Urinary bladder (tissue), 4 donors: ENCODE measurements around the gene VPS13C. TPM values are rescaled to one million over a fixed set of nuclear protein-coding genes. Genes with fewer than 3 reads are reported as not detected.

Experiments used
- DNase-seq: peaks from one replicate; pipeline ENCODE4 v3.0.0-alpha.2; 2015; ENCODE audit errors: extremely low spot score
- H3K27ac ChIP-seq: one replicate; pipeline ENCODE4 v1.5.1; 2013; ENCODE audit warnings: low read depth, mild to moderate bottlenecking, moderate library complexity
- H3K36me3 ChIP-seq: one replicate; pipeline ENCODE4 v1.6.1; 2013; ENCODE audit warnings: mild to moderate bottlenecking, moderate library complexity; ENCODE audit not compliant: insufficient read depth
- H3K4me1 ChIP-seq: one replicate; pipeline ENCODE4 v1.6.1; 2013; ENCODE audit warnings: mild to moderate bottlenecking, moderate library complexity; ENCODE audit not compliant: insufficient read depth
- H3K4me3 ChIP-seq: one replicate; pipeline ENCODE4 v1.5.1; 2013; ENCODE audit warnings: low read depth, low read length
- WGBS: extraction: QIAGEN DNeasy Blood & Tissue Kit; methylation state at CpG from one replicate; pipeline ENCODE4 v1.1.7; 2013; 5-methylcytosine and 5-hydroxymethylcytosine counted together
- polyA plus RNA-seq: library from polyadenylated mRNA; stranded (reverse); fragments of 200-250 nt; gene quantifications from one replicate; pipeline ENCODE4 v1.2.3, GENCODE V29; 2013
- total RNA-seq: library from RNA; depleted of rRNA; stranded (reverse); fragments of >200 nt; gene quantifications from one replicate; pipeline ENCODE4 v1.2.3, GENCODE V29; 2014
- donor health status: healthy with polysubstance abuse.
- donor health status: healthy.

Gene VPS13C
- total and polyA plus RNA-seq, 2 donors = 19.5 to 202 TPM

- WGBS = 97% methylated on average over 2 of the region's 2 CpGs
- Histone ChIP-seq H3K4me1 (no peaks in the 10 kb centered on the region), H3K4me3 (no peak overlapping the region), H3K27ac (no peak overlapping the region), H3K36me3 (peaks cover 4% of the 10 kb centered on the region)
- no peak for DNase-seq
Observed at GRCh38 chr15:61987824-61988223, 72.4 kb downstream of the VPS13C start.

GRCh38 chr15:61983081-61983480 lies 77.2 kb downstream of the VPS13C start:
- Histone ChIP-seq H3K4me1 (no peaks in the 10 kb centered on the region), H3K36me3 (peaks cover 3% of the 10 kb centered on the region)
- DNase-seq = no peak

GRCh38 chr15:61978225-61978624 lies 82.0 kb downstream of the VPS13C start:
- Histone ChIP-seq H3K4me1 (no peaks in the 10 kb centered on the region), H3K4me3 (no peak overlapping the region), H3K27ac (no peak overlapping the region), H3K36me3 (no peaks in the 10 kb centered on the region)
- DNase-seq = no peak
- WGBS = 95% methylated on average over 3 of the region's 3 CpGs

More at GRCh38 chr15:61983081-61983480, 77.2 kb downstream of the VPS13C start:
- H3K4me3 ChIP-seq = no peak overlapping the region
- 92% methylated on average over 3 of the region's 3 CpGs for WGBS
- no peak overlapping the region for H3K27ac ChIP-seq

- Histone ChIP-seq H3K4me1 (no peaks in the 10 kb centered on the region), H3K4me3 (no peak overlapping the region), H3K27ac (no peak overlapping the region), H3K36me3 (no peaks in the 10 kb centered on the region)
- 20% methylated on average over 1 of the region's 1 CpG for WGBS
- DNase-seq = no peak
Observed at GRCh38 chr15:61974759-61975158, 85.5 kb downstream of the VPS13C start.

GRCh38 chr15:61974118-61974517 lies 86.1 kb downstream of the VPS13C start:
- 41% methylated on average over 1 of the region's 1 CpG for WGBS
- Histone ChIP-seq H3K4me1 (no peaks in the 10 kb centered on the region), H3K36me3 (no peaks in the 10 kb centered on the region), H3K27ac (no peak overlapping the region), H3K4me3 (no peak overlapping the region)
- no peak for DNase-seq

- Histone ChIP-seq H3K36me3 (peaks cover 3% of the 10 kb centered on the region), H3K4me1 (no peaks in the 10 kb centered on the region), H3K4me3 (no peak overlapping the region), H3K27ac (no peak overlapping the region)
- no peak for DNase-seq
- 88% methylated on average over 2 of the region's 2 CpGs for WGBS
Observed at GRCh38 chr15:61951949-61952348, 108.3 kb downstream of the VPS13C start.

GRCh38 chr15:61946778-61947177 lies 113.5 kb downstream of the VPS13C start:
- DNase-seq = no peak
- Histone ChIP-seq H3K36me3 (peaks cover 3% of the 10 kb centered on the region), H3K27ac (no peak overlapping the region), H3K4me1 (no peaks in the 10 kb centered on the region), H3K4me3 (no peak overlapping the region)

GRCh38 chr15:61943992-61944391 lies 116.3 kb downstream of the VPS13C start:
- Histone ChIP-seq H3K27ac (no peak overlapping the region), H3K4me3 (no peak overlapping the region), H3K36me3 (peaks cover 3% of the 10 kb centered on the region), H3K4me1 (no peaks in the 10 kb centered on the region)
- DNase-seq = no peak
- WGBS = 96% methylated on average over 2 of the region's 2 CpGs

- WGBS = 69% methylated on average over 1 of the region's 1 CpG
- Histone ChIP-seq H3K4me3 (no peak overlapping the region), H3K4me1 (no peaks in the 10 kb centered on the region), H3K27ac (no peak overlapping the region), H3K36me3 (no peaks in the 10 kb centered on the region)
- no peak for DNase-seq
Observed at GRCh38 chr15:61938249-61938648, 122.0 kb downstream of the VPS13C start.

- 70% methylated on average over 4 of the region's 4 CpGs for WGBS
- Histone ChIP-seq H3K36me3 (no peaks in the 10 kb centered on the region), H3K4me1 (no peaks in the 10 kb centered on the region), H3K27ac (peak overlapping the region; percentile 10), H3K4me3 (no peak overlapping the region)
- DNase-seq = no peak
Observed at GRCh38 chr15:61936528-61937195, 123.6 kb downstream of the VPS13C start.

- 98% methylated on average over 4 of the region's 4 CpGs for WGBS
- no peaks in the 10 kb centered on the region for H3K36me3 ChIP-seq
Observed at GRCh38 chr15:61935493-61935892, 124.8 kb downstream of the VPS13C start.

GRCh38 chr15:61929452-61929851 lies 130.8 kb downstream of the VPS13C start:
- Histone ChIP-seq H3K4me3 (no peak overlapping the region), H3K36me3 (no peaks in the 10 kb centered on the region), H3K27ac (no peak overlapping the region), H3K4me1 (no peaks in the 10 kb centered on the region)
- DNase-seq = no peak

More at GRCh38 chr15:61935493-61935892, 124.8 kb downstream of the VPS13C start:
- no peak overlapping the region for H3K27ac ChIP-seq
- H3K4me3 ChIP-seq = no peak overlapping the region
- H3K4me1 ChIP-seq = no peaks in the 10 kb centered on the region
- no peak for DNase-seq

GRCh38 chr15:61923173-61923572 lies 137.1 kb downstream of the VPS13C start:
- H3K36me3 ChIP-seq = no peaks in the 10 kb centered on the region
- H3K4me1 ChIP-seq = no peaks in the 10 kb centered on the region
- DNase-seq = no peak
- 94% methylated on average over 3 of the region's 3 CpGs for WGBS
- no peak overlapping the region for H3K4me3 ChIP-seq
- H3K27ac ChIP-seq = no peak overlapping the region

GRCh38 chr15:61921093-61921492 lies 139.2 kb downstream of the VPS13C start:
- Histone ChIP-seq H3K4me1 (no peaks in the 10 kb centered on the region), H3K27ac (no peak overlapping the region), H3K36me3 (peaks cover 1% of the 10 kb centered on the region), H3K4me3 (no peak overlapping the region)
- WGBS = 96% methylated on average over 1 of the region's 1 CpG
- DNase-seq = no peak

- no peak for DNase-seq
- H3K4me3 ChIP-seq = no peak overlapping the region
- peaks cover 5% of the 10 kb centered on the region for H3K36me3 ChIP-seq
- WGBS = 96% methylated on average over 1 of the region's 1 CpG
- no peaks in the 10 kb centered on the region for H3K4me1 ChIP-seq
- no peak overlapping the region for H3K27ac ChIP-seq
Observed at GRCh38 chr15:61917457-61917856, 142.8 kb downstream of the VPS13C start.
